ENCODE measurements around the gene DMRTC2. TPM values are rescaled to one million over a fixed set of nuclear protein-coding genes. Genes with fewer than 3 reads are reported as not detected.

DMRTC2 gene
- total and polyA plus RNA-seq, 2 of the 13 experiments (the other 11 are each of a cell fraction or from before 2014, with no cell fraction given), result not detected

DNA sequence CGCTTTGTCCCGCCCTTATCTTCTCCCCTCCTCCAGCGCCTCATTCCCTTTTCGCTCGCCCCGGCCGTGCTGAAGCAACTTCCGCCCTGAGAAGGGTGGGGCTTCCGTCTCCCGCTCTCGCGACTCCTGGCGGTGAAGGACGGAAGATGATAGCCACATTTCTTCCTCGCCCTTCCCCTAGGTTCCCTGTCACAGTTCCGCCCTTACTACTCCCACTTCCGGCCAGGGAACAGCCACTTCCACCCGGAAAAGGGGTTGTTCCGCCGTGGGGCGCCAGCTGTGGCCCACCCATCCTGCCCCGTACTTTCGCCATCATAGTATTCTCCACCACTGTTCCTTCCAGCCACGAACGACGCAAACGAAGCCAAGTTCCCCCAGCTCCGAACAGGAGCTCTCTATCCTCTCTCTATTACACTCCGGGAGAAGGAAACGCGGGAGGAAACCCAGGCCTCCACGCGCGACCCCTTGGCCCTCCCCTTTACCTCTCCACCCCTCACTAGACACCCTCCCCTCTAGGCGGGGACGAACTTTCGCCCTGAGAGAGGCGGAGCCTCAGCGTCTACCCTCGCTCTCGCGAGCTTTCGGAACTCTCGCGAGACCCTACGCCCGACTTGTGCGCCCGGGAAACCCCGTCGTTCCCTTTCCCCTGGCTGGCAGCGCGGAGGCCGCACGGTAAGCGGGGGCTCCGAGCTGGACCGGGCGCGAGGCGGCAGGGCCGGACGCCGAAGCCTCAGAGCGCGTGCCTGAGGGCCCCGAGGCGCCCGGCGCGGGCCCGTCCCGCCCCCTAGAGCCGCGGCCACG, 15.0 kb downstream of the DMRTC2 start, which contains the start of gene RPS19 (continued):
- TF ChIP-seq HCFC1 (IDR thresholded peaks at IDR 0.05; ENCODE audit: low read depth, low read length) (peak; percentile 88), ZMAT3 (CRISPR knock-in tag; conservative IDR thresholded peaks at IDR 0.05) (peak; percentile 71), CC2D1A (CRISPR knock-in tag; IDR thresholded peaks at IDR 0.05) (no peak), NPAS2 (CRISPR knock-in tag; IDR thresholded peaks at IDR 0.05; ENCODE audit: borderline replicate concordance) (no peak), HOXA7 (CRISPR knock-in tag; IDR thresholded peaks at IDR 0.05) (no peak), SRSF9 (IDR thresholded peaks at IDR 0.05; ENCODE audit: borderline replicate concordance, insufficient read depth, low read depth, low read length, poor library complexity, severe bottlenecking) (no peak), THAP11 (CRISPR knock-in tag; IDR thresholded peaks at IDR 0.05) (peak; percentile 94), NR1H2 (CRISPR knock-in tag; IDR thresholded peaks at IDR 0.05; ENCODE audit: borderline replicate concordance, low read depth) (no peak; the same call in 1 of the 2 replicates), ZBTB10 (CRISPR knock-in tag; IDR thresholded peaks at IDR 0.05; ENCODE audit: borderline replicate concordance) (no peak), HNF4A (CRISPR knock-in tag; IDR thresholded peaks at IDR 0.05) (peak; percentile 35), ARNTL (CRISPR knock-in tag; IDR thresholded peaks at IDR 0.05) (no peak; the same call in 1 of the 2 replicates), JUN (CRISPR knock-in tag; IDR thresholded peaks at IDR 0.05) (no peak; the same call in 1 of the 2 replicates), ARID4A (CRISPR knock-in tag; IDR thresholded peaks at IDR 0.05; ENCODE audit: borderline replicate concordance) (peak; percentile 90; the same call in 1 of the 2 replicates), ZNF557 (CRISPR knock-in tag; IDR thresholded peaks at IDR 0.05) (no peak), ATRX (CRISPR knock-in tag; IDR thresholded peaks at IDR 0.05; ENCODE audit: borderline replicate concordance) (no peak), FOXO1 (CRISPR knock-in tag; IDR thresholded peaks at IDR 0.05) (no peak; the same call in 1 of the 2 replicates), ZNF619 (CRISPR knock-in tag; IDR thresholded peaks at IDR 0.05) (no peak), DRAP1 (CRISPR knock-in tag; IDR thresholded peaks at IDR 0.05) (peak; percentile 94)
- TF ChIP-seq, protein P1, sequence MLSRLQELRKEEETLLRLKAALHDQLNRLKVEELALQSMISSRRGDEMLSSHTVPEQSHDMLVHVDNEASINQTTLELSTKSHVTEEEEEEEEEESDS (CRISPR knock-in tag; IDR thresholded peaks at IDR 0.05; ENCODE audit: borderline replicate concordance), result peak; percentile 77; the same call in 1 of the 2 replicates
- TF ChIP-seq, protein P2, sequence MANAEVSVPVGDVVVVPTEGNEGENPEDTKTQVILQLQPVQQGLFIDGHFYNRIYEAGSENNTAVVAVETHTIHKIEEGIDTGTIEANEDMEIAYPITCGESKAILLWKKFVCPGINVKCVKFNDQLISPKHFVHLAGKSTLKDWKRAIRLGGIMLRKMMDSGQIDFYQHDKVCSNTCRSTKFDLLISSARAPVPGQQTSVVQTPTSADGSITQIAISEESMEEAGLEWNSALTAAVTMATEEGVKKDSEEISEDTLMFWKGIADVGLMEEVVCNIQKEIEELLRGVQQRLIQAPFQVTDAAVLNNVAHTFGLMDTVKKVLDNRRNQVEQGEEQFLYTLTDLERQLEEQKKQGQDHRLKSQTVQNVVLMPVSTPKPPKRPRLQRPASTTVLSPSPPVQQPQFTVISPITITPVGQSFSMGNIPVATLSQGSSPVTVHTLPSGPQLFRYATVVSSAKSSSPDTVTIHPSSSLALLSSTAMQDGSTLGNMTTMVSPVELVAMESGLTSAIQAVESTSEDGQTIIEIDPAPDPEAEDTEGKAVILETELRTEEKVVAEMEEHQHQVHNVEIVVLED (CRISPR knock-in tag; IDR thresholded peaks at IDR 0.05; ENCODE audit: borderline replicate concordance), result peak; percentile 95
